Cardiac septum (tissue), 1 donor: ENCODE results near the gene NISCH. TPM values are rescaled to one million over a fixed set of nuclear protein-coding genes. Genes with fewer than 3 reads are reported as not detected.

Experiments used
- DNase-seq: peaks from one replicate; pipeline ENCODE4 v3.0.0-alpha.2; 2020; ENCODE audit warnings: low spot score
- intact Hi-C: fragments of 100-400 bp; cut with DNase I; formaldehyde crosslinking; loops from one replicate; pipeline ENCODE4 v1.14.0; 2022
- long read RNA-seq: library from polyadenylated mRNA; unstranded; transcript quantifications from one replicate; pipeline ENCODE4 v2.0.0, GENCODE V29; 2021
- total RNA-seq: library from RNA; stranded (reverse); fragmentation: NEBNext Ultra II Directional; extraction: Animal tissue kit (Norgen Biotek cat#: 25700); gene quantifications from one replicate; pipeline ENCODE4 v1.2.1, GENCODE V29; 2021
- donor health status: DM: no; HTN: no; CAD: no.

NISCH gene
- total RNA-seq = 59.1 TPM
- long read RNA-seq, full-length matches to known transcripts = 19 of 96 reads
- long read RNA-seq, partial matches to known transcripts = 60 of 96 reads
- long read RNA-seq, other reads (novel, unspliced or antisense) = 17 of 96 reads

GRCh38 chr3:52455283-52456168 is at the start of gene NISCH:
Gene NISCH (plus strand): TSS chr3:52455604. CDS start chr3:52455642, 38 bp downstream.
- intact Hi-C loops = loop anchor here (2.0 kb wide), 1 partner anchor 81 kb away; the partner anchor contains the start of gene UQCC5
- peak; percentile 94 for DNase-seq

- intact Hi-C loops = loop anchor here (5.0 to 10.0 kb wide), 2 partner anchors 119 to 639 kb away; partner anchors contain the start of genes GLYCTK and SFMBT1
- DNase-seq = peak; percentile 67
These were observed 49.2 kb upstream of the NISCH start for GRCh38 chr3:52406231-52406661.

- intact Hi-C loops = loop anchor here (5.0 to 10.0 kb wide), 2 partner anchors 120 to 638 kb away; partner anchors contain the start of genes GLYCTK and SFMBT1
- DNase-seq = peak; percentile 64
These were observed 48.5 kb upstream of the NISCH start for GRCh38 chr3:52406791-52407510.

GRCh38 chr3:52407779-52408178 is 47.6 kb upstream of the NISCH start:
- DNase-seq = peak; percentile 46
- intact Hi-C loops = loop anchor here (5.0 to 10.0 kb wide), 2 partner anchors 120 to 637 kb away; partner anchors contain the start of genes GLYCTK and SFMBT1

DNA sequence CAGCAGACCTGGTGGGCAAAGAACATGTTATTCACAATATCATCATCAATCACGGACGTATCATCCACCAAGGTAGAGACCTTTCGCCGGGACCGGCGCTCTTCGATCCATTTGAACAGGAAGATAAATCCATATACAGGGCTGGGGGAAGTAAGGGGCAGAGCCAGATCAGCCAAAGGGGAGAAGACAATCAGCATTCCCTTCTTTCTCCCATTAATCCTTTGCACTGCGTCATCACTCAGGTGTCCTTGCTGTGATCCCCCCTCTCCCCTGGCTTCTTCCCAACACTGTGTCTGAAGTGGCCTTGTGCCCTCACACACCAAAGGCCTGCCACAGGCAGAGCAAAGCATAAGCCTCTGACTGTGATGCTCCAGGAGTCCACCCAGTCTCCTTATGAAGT is 46.9 kb upstream of the NISCH start:
- intact Hi-C loops = loop anchor here (5.0 to 10.0 kb wide), 2 partner anchors 121 to 636 kb away; partner anchors contain the start of genes GLYCTK and SFMBT1
- DNase-seq = no peak

DNA sequence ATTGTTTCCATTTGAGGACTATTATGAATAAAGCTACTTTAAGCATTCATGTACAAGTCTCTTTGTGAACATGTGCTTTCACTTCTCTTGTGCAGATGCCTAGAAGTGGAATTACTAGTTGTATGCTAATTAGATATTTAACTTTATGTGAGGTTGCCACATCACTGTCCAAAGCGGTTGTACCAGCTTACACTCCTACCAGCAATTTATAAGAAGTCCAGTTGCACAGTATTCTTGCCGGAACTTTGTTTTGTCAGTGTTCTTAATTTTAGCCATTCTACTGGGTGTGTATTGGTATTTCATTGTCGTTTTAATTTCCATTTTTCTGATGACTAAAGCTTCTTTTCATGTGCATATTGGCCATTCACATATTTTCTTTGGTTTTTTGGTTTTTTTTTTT is 39.6 kb upstream of the NISCH start:
- DNase-seq = no peak
- intact Hi-C loops = no loop called here

- intact Hi-C loops = no loop called here
- peak; percentile 46 for DNase-seq
These were observed 35.0 kb upstream of the NISCH start for GRCh38 chr3:52420388-52420787.

DNA sequence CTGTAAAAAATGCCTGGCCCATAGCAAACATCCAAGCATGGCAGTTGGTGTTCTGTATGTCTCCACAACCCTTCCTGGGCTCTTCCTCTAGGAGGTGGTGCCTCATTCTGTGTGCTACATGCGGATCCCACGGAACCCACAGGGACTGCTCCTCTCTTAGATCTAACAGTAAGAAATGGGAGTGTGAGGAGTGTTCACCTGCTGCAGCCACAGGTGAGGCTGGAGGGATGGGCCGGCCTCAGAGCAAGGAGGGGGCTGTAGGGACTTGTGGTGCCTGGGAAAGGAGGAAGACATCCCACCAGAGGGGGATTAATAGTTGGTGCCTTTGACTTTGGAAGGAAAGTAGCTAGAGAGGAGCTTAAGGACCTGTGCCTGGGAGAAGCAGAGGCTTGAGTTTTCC is 32.7 kb upstream of the NISCH start:
- DNase-seq = no peak
- intact Hi-C loops = no loop called here

DNA sequence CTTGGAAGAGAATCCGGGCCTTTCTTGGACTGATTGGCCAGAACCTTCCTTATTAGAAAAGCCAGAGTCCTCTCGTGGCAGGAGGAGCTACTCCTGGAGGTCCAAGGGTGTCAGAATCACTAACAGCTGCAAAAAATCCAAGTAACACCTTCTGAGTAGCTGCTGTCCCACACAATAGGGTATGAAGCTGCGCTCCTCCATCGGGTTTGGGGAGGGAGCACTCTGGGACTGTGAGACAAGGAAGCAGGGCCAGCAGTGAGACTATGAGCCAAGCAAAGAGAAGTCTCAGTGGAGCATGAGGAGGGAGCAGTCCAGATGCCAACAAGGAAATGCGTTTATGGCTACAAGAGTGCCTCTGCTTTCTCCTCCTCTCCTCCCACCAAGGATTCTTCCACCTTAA is 32.2 kb upstream of the NISCH start:
- intact Hi-C loops = no loop called here
- DNase-seq = no peak

DNA sequence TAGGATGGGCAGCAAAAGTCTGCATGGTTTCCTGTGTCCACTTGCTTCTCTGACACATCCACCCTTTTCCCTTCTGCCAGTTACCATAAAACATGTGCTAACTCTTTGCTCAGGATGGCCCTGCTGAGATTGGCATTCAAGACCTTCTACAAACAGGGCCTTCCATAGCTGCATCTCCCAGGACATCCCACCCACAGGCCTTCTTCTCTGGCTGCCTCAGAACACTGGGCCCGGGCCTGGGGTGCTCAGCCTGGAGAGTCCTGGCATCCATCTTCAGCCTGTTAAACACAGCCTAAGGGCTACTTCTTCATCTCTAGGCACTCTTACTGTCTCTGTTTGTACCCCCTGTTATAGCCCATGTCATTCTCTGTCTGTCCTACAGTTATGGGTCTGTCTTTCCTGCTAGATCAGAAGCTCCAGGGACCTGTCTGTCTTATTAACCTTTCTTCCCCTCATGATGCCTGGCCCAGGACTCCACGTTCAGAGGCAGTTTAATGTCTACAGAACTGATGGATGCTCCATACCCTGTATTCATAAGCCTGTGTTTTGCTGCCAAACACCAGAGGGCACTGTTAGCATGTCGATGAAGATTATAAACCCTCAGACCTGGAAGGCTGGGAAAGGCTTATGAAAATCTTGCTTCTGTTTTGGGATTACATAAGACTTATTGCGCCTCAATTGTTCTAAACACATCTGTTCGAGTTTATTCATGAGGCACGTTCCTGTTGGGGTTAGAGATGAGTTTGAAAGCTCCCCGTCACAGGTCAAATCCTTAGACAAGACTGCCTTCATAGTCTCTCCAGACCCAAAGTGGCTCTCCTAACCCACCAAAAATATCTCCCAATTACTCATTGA is 27.0 kb upstream of the NISCH start:
- intact Hi-C loops = loop anchor here (1.0 kb wide), 1 partner anchor 18 kb away; no protein-coding TSS in a partner anchor
- peak; percentile 68 for DNase-seq

- DNase-seq = peak; percentile 68
- intact Hi-C loops = no loop called here
These were observed 26.4 kb upstream of the NISCH start for GRCh38 chr3:52429031-52429430.

- intact Hi-C loops = no loop called here
- peak; percentile 73 for DNase-seq
These were observed 25.5 kb upstream of the NISCH start for GRCh38 chr3:52429779-52430415.

- DNase-seq = peak; percentile 72
- intact Hi-C loops = no loop called here
These were observed 25.0 kb upstream of the NISCH start for GRCh38 chr3:52430416-52430810.

- DNase-seq = peak; percentile 68
- intact Hi-C loops = no loop called here
These were observed 23.8 kb upstream of the NISCH start for GRCh38 chr3:52431459-52432223.

- intact Hi-C loops = no loop called here
- peak; percentile 39 for DNase-seq
These were observed 23.2 kb upstream of the NISCH start for GRCh38 chr3:52432225-52432624.

- intact Hi-C loops = no loop called here
- DNase-seq = peak; percentile 76
These were observed 22.7 kb upstream of the NISCH start for GRCh38 chr3:52432691-52433141.

DNA sequence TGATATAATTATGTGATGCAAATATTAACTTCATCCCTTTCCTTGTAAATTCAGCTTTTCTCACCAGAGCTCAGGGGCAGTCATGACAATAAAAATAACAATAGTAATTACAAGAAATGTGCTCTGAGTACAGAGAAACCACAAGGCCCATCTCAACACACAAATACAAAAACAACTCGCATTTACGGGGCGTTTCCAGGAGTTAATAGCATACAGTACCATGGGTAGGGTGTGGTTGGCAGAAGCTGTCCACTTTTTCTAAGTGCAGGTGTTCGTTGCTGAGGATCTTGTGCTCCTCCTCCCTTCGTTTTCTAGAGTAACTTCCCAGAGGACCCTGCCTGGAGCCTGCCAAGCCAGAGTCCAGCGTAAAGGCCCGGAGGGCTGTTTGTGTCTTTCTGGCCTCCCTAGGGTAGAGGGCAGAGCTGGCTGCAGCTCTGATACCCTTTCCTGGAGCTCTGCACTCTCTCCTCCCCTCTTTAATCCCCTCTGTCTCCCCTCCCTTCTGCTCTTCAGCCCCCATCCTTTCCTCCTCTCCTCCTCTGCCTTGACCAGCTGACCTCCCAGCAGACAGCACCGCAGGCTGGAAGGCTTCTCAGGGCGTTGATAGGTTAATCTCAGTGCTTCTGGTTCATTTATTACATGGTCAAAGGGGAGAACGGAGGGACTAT is 21.9 kb upstream of the NISCH start:
- peak; percentile 57 for DNase-seq
- intact Hi-C loops = no loop called here
